Motor neuron (in vitro differentiated cells): ENCODE results near the gene LRRC75A. TPM values are rescaled to one million over a fixed set of nuclear protein-coding genes. Genes with fewer than 3 reads are reported as not detected.
"Not testable (repeated sequence)": the region's sequence is repeated elsewhere in the genome, so short reads cannot be mapped to it uniquely, and the experiment has no call there.

Experiments used
- ATAC-seq, 8 experiments: fragments of 200-7000 bp; cut with Tn5 transposase; replicated peaks in 6 of 8; 2 replicates each; pipeline ENCODE4 v1.8.0; 2021; ENCODE audit warnings: mild to moderate bottlenecking in 8 of 8, moderate library complexity in 8 of 8
- H3K27ac ChIP-seq, 2 donors: fragments of 250-450 bp; sonication (Bioruptor Pico); 2 replicates each; pipeline ENCODE4 v1.9.0; 2021; ENCODE audit warnings: antibody characterized with exemption in 2 of 2, mild to moderate bottlenecking in 2 of 2, moderate library complexity in 1 of 2
- H3K4me1 ChIP-seq, 2 donors: fragments of 250-450 bp; sonication (Bioruptor Pico); replicated peaks in 1 of 2; 2 replicates each; pipeline ENCODE4 v1.6.1; 2021; ENCODE audit warnings: antibody characterized with exemption in 2 of 2, mild to moderate bottlenecking in 2 of 2, moderate library complexity in 1 of 2
- H3K4me3 ChIP-seq, 5 donors: fragments of 250-450 bp; sonication (Bioruptor Pico); 2 replicates each; pipeline ENCODE4 v1.9.0; 2021; ENCODE audit warnings: antibody characterized with exemption in 5 of 5, mild to moderate bottlenecking in 5 of 5, moderate library complexity in 4 of 5
- WGBS, 10 experiments: fragments of 450-650 bp; shearing (Covaris generic); methylation state at CpG; one replicate each; pipeline ENCODE4 v1.0.0; 2022; 5-methylcytosine and 5-hydroxymethylcytosine counted together
- in situ Hi-C, 9 experiments: fragments of 400-800 bp; cut with MboI; loops; one replicate each; pipeline ENCODE4 v1.15.0; 2021; ENCODE audit warnings: low sequenced_read_pairs in 9 of 9, low pct_unique_long_range_greater_than_20kb in 2 of 9; ENCODE audit not compliant: unreplicated experiment in 9 of 9
- total RNA-seq, 8 experiments: library from RNA; unstranded; fragments of 300-600 nt; gene quantifications; 2 replicates each; pipeline versions ENCODE4 v1.2.3 to v1.2.4, GENCODE V29; 2022

The LRRC75A gene, protein sequence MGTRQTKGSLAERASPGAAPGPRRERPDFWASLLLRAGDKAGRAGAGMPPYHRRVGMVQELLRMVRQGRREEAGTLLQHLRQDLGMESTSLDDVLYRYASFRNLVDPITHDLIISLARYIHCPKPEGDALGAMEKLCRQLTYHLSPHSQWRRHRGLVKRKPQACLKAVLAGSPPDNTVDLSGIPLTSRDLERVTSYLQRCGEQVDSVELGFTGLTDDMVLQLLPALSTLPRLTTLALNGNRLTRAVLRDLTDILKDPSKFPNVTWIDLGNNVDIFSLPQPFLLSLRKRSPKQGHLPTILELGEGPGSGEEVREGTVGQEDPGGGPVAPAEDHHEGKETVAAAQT
- total RNA-seq: 10 to 100 TPM in 2 of 8 experiments, 1 to 10 TPM in 6; 3.9 to 15.8 (median 4.7) TPM

GRCh38 chr17:16491703-16492612 lies at the start of gene LRRC75A:
Gene LRRC75A (minus strand): TSS chr17:16492193. CDS start chr17:16491990, 203 bp downstream.
- H3K4me3 ChIP-seq: peak within 1 kb of the TSS; percentile 43 to 61 (median 53)
- ATAC-seq: peak; percentile 75 to 91 (median 82)
- H3K4me1 ChIP-seq: peaks cover 6 to 11% of the 10 kb centered on the region in 2 donors
- in situ Hi-C loops: no loop called here
- no peak within 1 kb of the TSS for H3K27ac ChIP-seq
- WGBS, 10 experiments: no CpG with 5 or more reads among the region's 134 CpGs

GRCh38 chr17:16537130-16537458 lies 45.1 kb upstream of the LRRC75A start:
- no peak overlapping the region for H3K27ac ChIP-seq
- in situ Hi-C loops: no loop called here

GRCh38 chr17:16534236-16534635 lies 42.2 kb upstream of the LRRC75A start:
- in situ Hi-C loops: no loop called here
- H3K4me3 ChIP-seq: no peak overlapping the region
- no peak for ATAC-seq
- no peak overlapping the region for H3K27ac ChIP-seq
- peaks cover 0 to 2% of the 10 kb centered on the region in 2 donors for H3K4me1 ChIP-seq
- WGBS, 10 experiments: 40 to 100% (median 85%) methylated on average over 1 of the region's 1 CpG; no CpG with 5 or more reads in 4 of the 10 experiments

More at GRCh38 chr17:16537130-16537458, 45.1 kb upstream of the LRRC75A start:
- H3K4me1 ChIP-seq: peaks cover 0 to 2% of the 10 kb centered on the region in 2 donors
- no peak for ATAC-seq
- no peak overlapping the region for H3K4me3 ChIP-seq
- WGBS, 10 experiments: 0 to 83% (median 16%) methylated on average over 1 to 2 of the region's 2 CpGs; no CpG with 5 or more reads in 4 of the 10 experiments

- Histone ChIP-seq H3K4me3 (no peak overlapping the region), H3K27ac (no peak overlapping the region), H3K4me1 (peaks cover 0 to 1% of the 10 kb centered on the region in 2 donors)
- ATAC-seq: no peak
- in situ Hi-C loops: loop anchor here in 2 of 9 experiments (10.0 kb wide), 2 partner anchors 75 to 165 kb away; no protein-coding TSS in a partner anchor
- 50 to 100% (median 81%) methylated on average over 1 to 4 of the region's 4 CpGs; no CpG with 5 or more reads in 2 of the 10 experiments for WGBS, 10 experiments
Measured at GRCh38 chr17:16529906-16530305, 37.9 kb upstream of the LRRC75A start.

DNA sequence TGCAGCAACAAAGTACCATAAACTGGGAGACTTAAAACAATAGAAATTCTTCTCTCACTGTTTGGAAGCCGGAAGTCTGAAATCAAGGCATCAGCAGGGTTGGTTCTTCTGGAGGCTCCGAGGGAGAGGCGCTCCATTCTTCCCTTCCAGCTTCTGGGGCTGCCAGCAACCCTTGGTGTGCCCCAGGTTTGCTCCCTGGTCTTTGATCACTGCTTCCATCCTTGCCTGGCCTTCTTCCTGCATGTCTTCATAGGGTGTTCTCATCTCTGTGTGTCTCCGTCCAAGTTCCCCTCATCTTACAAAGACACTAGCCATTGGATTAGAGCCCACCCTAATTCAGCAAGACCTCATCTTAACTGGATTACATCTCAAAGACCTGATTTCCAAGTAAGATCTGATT lies 35.3 kb upstream of the LRRC75A start:
- Histone ChIP-seq H3K4me1 (no peaks in the 10 kb centered on the region), H3K4me3 (no peak overlapping the region), H3K27ac (no peak overlapping the region)
- in situ Hi-C loops: loop anchor here in 2 of 9 experiments (10.0 kb wide), 2 partner anchors 72 to 162 kb away; no protein-coding TSS in a partner anchor
- WGBS, 10 experiments: 51 to 100% (median 94%) methylated on average over 1 to 4 of the region's 4 CpGs; no CpG with 5 or more reads in 2 of the 10 experiments
- ATAC-seq: no peak

- not testable (repeated sequence) for H3K4me1 ChIP-seq, ATAC-seq, H3K27ac ChIP-seq, H3K4me3 ChIP-seq
- in situ Hi-C loops: loop anchor here in 2 of 9 experiments (10.0 kb wide), 2 partner anchors 71 to 161 kb away; no protein-coding TSS in a partner anchor
- 75 to 100% (median 88%) methylated on average over 1 to 6 of the region's 6 CpGs; no CpG with 5 or more reads in 2 of the 10 experiments for WGBS, 10 experiments
Measured at GRCh38 chr17:16525556-16525955, 33.6 kb upstream of the LRRC75A start.

DNA sequence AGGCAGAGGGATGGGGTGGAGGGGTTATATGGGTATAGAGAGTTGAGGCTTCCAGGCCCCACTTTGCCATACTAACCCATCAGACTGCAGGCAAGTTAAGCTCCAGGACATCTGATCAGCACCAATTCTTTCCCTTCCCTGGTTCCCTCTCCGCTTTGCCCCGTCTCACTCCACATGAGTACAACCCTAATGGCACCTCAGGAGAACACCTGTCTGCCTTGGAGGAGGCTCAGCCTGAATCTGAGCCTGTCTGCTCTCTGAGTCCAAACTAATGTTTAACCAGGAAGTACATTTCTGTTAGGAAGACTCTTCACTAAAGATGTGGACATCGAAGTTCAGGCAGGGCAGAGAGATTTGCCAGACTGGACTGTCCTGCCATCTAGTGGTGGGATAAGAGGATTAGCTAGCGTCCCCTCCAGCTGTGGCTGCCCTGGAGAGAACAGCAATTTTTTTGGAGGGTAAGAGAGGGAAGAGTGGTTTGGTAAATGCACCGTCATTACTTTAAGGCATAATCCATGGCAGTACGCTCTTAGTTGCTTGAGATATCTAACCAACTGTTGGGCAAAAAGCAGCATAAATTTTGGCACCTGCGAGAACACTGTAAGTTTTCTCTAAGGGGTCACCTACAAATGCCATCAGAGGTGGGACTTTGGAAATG lies 29.2 kb upstream of the LRRC75A start:
- ATAC-seq: peak; percentile 61 to 96 (median 74)
- peaks cover 9 to 11% of the 10 kb centered on the region in 2 donors for H3K4me1 ChIP-seq
- 0 to 40% (median 29%) methylated on average over 1 to 7 of the region's 7 CpGs; no CpG with 5 or more reads in 5 of the 10 experiments for WGBS, 10 experiments
- in situ Hi-C loops: loop anchor here in 5 of 9 experiments (5.0 to 25.0 kb wide), 5 partner anchors 66 to 159 kb away; partner anchors contain the start of genes CENPV (in 1 of the 5) and UBB (in 1 of the 5)
- no peak overlapping the region for H3K27ac ChIP-seq
- no peak overlapping the region for H3K4me3 ChIP-seq

DNA sequence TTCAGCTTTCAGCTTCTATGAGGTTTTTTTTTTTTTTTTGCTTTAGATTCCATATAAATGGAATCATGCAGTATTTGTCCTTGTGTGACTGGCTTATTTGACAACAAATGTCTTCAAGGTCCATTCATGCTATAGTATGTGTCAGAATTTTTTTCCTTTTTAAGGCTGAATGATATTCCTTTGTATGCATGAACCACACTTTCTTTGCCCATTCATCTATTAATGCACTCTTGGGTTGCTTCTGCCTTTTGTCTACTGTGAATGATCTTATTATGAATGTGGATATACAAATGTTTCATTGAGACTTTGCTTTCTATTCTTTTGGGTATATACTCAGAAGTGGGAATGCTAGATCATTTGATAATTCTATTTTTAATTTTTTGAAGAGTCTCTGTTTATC lies 27.0 kb upstream of the LRRC75A start:
- Histone ChIP-seq H3K4me3 (no peak overlapping the region), H3K27ac (no peak overlapping the region), H3K4me1 (peaks cover 9 to 11% of the 10 kb centered on the region in 2 donors)
- in situ Hi-C loops: loop anchor here in 2 of 9 experiments (25.0 kb wide), 2 partner anchors 132 to 157 kb away; partner anchors contain the start of genes CENPV (in 1 of the 2) and UBB (in 1 of the 2)
- ATAC-seq: no peak

DNA sequence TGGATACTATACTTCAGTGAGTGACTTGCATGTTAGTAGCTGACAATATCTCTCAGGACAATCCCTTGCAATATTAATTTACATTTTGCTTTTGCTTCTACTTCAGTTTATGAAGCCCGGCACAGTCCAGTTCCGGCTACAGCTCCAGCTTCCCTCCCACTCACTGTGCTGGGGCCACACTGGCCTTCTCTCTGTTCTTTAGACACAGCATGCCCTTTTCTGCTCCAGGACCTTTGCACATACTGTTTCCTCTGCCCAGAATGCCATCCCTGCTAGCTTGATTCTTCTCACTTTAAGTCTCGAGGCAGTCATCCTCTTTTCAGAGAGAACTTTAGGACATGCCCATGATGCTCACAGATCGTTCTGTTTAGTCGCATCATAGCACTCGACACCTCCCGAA lies 25.5 kb upstream of the LRRC75A start:
- no peak for ATAC-seq
- Histone ChIP-seq H3K4me3 (no peak overlapping the region), H3K27ac (no peak overlapping the region), H3K4me1 (peaks cover 9 to 12% of the 10 kb centered on the region in 2 donors)
- 60 to 100% (median 91%) methylated on average over 1 to 7 of the region's 7 CpGs for WGBS, 10 experiments
- in situ Hi-C loops: loop anchor here in 2 of 9 experiments (25.0 kb wide), 2 partner anchors 130 to 155 kb away; partner anchors contain the start of genes CENPV (in 1 of the 2) and UBB (in 1 of the 2)

GRCh38 chr17:16516594-16517051 lies 24.6 kb upstream of the LRRC75A start:
- in situ Hi-C loops: loop anchor here in 2 of 9 experiments (25.0 kb wide), 2 partner anchors 129 to 154 kb away; partner anchors contain the start of genes CENPV (in 1 of the 2) and UBB (in 1 of the 2)
- Histone ChIP-seq H3K4me1 (peaks cover 12 to 20% of the 10 kb centered on the region in 2 donors), H3K27ac (no peak overlapping the region), H3K4me3 (peak overlapping the region in 4 of 5 donors; percentile 4 to 22 (median 8))
- ATAC-seq: peak; percentile 85 to 97 (median 95)
- 0 to 21% (median 10%) methylated on average over 2 to 9 of the region's 16 CpGs; no CpG with 5 or more reads in 3 of the 10 experiments for WGBS, 10 experiments

- ATAC-seq: peak in 2 of 8 experiments; percentile 36 to 42
- Histone ChIP-seq H3K4me1 (peaks cover 12 to 20% of the 10 kb centered on the region in 2 donors), H3K4me3 (no peak overlapping the region), H3K27ac (no peak overlapping the region)
- in situ Hi-C loops: loop anchor here in 2 of 9 experiments (25.0 kb wide), 2 partner anchors 129 to 154 kb away; partner anchors contain the start of genes CENPV (in 1 of the 2) and UBB (in 1 of the 2)
- WGBS, 10 experiments: 37 to 100% (median 80%) methylated on average over 1 to 4 of the region's 4 CpGs; no CpG with 5 or more reads in 2 of the 10 experiments
Measured at GRCh38 chr17:16515933-16516332, 23.9 kb upstream of the LRRC75A start.
